HCT116 (cell line): ENCODE measurements around the gene ZNF800.

Experiments used
- CTCF ChIP-seq, 3 experiments: fragments of 200-600 bp in 1 of 3; sonication (generic) in 1 of 3; IDR thresholded peaks in 2 of 3; conservative IDR thresholded peaks in 1 of 3; 2 replicates each; pipeline ENCODE4 v1.5.1; 2012 to 2017; ENCODE audit warnings: low read depth in 2 of 3, low read length in 2 of 3, antibody characterized with exemption in 1 of 3, borderline replicate concordance in 1 of 3, control low read depth in 1 of 3, mild to moderate bottlenecking in 1 of 3, mixed read lengths in 1 of 3, mixed run types in 1 of 3, moderate library complexity in 1 of 3; ENCODE audit not compliant: insufficient read depth in 1 of 3
- EZH2 ChIP-seq: fragments of 200-600 bp; sonication (generic); IDR thresholded peaks from 2 replicates; pipeline ENCODE4 v1.6.1; 2017; ENCODE audit warnings: antibody characterized with exemption, mixed run types
- POLR2A ChIP-seq: IDR thresholded peaks from 2 replicates; pipeline ENCODE4 v1.7.0; 2011; ENCODE audit warnings: borderline replicate concordance; ENCODE audit not compliant: insufficient read depth, insufficient read length; ENCODE audit errors: extremely low read depth
- TF ChIP-seq, protein P1 (sequence below): IDR thresholded peaks from 2 replicates; pipeline ENCODE4 v1.6.1; 2012; ENCODE audit warnings: low read depth

DNA sequence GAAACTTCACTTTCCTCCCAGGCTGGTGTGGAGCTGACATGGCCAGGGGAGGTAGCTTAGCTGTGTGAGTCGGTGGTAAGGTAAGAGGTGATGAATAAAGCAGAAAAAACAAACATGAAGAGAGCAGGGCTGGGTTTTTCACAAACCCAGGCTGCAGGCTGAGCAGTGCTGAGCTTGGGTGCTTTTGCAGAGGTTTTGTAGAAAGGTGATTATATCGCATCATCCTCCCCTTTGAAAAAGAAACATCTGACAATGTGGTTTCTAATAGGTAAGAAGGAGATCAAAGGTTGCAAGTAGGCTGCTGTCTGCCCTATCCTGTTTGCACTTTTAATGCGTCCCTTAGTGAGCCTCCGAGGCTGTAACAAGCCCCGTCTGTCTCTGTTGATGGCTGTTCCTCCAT lies 70.2 kb downstream of the ZNF800 start:
- TF ChIP-seq, protein P1, sequence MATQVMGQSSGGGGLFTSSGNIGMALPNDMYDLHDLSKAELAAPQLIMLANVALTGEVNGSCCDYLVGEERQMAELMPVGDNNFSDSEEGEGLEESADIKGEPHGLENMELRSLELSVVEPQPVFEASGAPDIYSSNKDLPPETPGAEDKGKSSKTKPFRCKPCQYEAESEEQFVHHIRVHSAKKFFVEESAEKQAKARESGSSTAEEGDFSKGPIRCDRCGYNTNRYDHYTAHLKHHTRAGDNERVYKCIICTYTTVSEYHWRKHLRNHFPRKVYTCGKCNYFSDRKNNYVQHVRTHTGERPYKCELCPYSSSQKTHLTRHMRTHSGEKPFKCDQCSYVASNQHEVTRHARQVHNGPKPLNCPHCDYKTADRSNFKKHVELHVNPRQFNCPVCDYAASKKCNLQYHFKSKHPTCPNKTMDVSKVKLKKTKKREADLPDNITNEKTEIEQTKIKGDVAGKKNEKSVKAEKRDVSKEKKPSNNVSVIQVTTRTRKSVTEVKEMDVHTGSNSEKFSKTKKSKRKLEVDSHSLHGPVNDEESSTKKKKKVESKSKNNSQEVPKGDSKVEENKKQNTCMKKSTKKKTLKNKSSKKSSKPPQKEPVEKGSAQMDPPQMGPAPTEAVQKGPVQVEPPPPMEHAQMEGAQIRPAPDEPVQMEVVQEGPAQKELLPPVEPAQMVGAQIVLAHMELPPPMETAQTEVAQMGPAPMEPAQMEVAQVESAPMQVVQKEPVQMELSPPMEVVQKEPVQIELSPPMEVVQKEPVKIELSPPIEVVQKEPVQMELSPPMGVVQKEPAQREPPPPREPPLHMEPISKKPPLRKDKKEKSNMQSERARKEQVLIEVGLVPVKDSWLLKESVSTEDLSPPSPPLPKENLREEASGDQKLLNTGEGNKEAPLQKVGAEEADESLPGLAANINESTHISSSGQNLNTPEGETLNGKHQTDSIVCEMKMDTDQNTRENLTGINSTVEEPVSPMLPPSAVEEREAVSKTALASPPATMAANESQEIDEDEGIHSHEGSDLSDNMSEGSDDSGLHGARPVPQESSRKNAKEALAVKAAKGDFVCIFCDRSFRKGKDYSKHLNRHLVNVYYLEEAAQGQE = no peak
- TF ChIP-seq POLR2A = no peak
- no peak for TF ChIP-seq CTCF (IDR thresholded peaks at IDR 0.05 in 2 of 3, conservative IDR thresholded peaks at IDR 0.05 in 1 of 3; ENCODE audit: borderline replicate concordance in 1 of 3, insufficient read depth in 1 of 3, low read depth in 2 of 3, low read length in 2 of 3)
- no peak for TF ChIP-seq EZH2
